Astrocyte (in vitro differentiated cells and primary cell): ENCODE data around the gene SLCO3A1. TPM values are rescaled to one million over a fixed set of nuclear protein-coding genes. Genes with fewer than 3 reads are reported as not detected.

Source experiments
- DNase-seq: peaks from one replicate; pipeline ENCODE4 v3.0.0-alpha.2; 2010; ENCODE audit warnings: low read depth
- FAIRE-seq: peaks from 2 replicates; lab custom pipeline; 2011; peaks lifted over from hg19 to GRCh38; lab: Jason Lieb, UNC
- H2AFZ ChIP-seq: 2 replicates; pipeline ENCODE4 v1.6.0; 2012; ENCODE audit warnings: low read depth, low read length, inconsistent platforms
- H3K27ac ChIP-seq: 2 replicates; pipeline ENCODE4 v1.5.1; 2011; ENCODE audit warnings: low read depth, low read length, inconsistent platforms
- H3K27me3 ChIP-seq: 2 replicates; pipeline ENCODE4 v1.6.0; 2011; ENCODE audit warnings: low read length, inconsistent platforms; ENCODE audit not compliant: insufficient read depth
- H3K36me3 ChIP-seq: 2 replicates; pipeline ENCODE4 v1.5.1; 2011; ENCODE audit warnings: low read length, inconsistent platforms; ENCODE audit not compliant: insufficient read depth
- H3K4me1 ChIP-seq: 2 replicates; pipeline ENCODE4 v1.5.1; 2011; ENCODE audit warnings: low read length, inconsistent platforms; ENCODE audit not compliant: insufficient read depth
- H3K4me2 ChIP-seq: 2 replicates; pipeline ENCODE4 v1.6.0; 2012; ENCODE audit warnings: low read length, inconsistent platforms
- H3K4me3 ChIP-seq: 2 replicates; pipeline ENCODE4 v1.5.1; 2011; ENCODE audit warnings: low read depth, mild to moderate bottlenecking, low read length, inconsistent platforms; ENCODE audit not compliant: insufficient read depth
- H3K79me2 ChIP-seq: 2 replicates; pipeline ENCODE4 v1.6.0; 2012; ENCODE audit warnings: mild to moderate bottlenecking, low read length, inconsistent platforms; ENCODE audit not compliant: insufficient read depth
- H3K9ac ChIP-seq: 2 replicates; pipeline ENCODE4 v1.6.0; 2012; ENCODE audit warnings: mild to moderate bottlenecking, low read length, inconsistent platforms
- H3K9me3 ChIP-seq: 2 replicates; pipeline ENCODE4 v1.5.1; 2012; ENCODE audit warnings: low read depth, mild to moderate bottlenecking, low read length, inconsistent platforms; ENCODE audit not compliant: insufficient read depth
- H4K20me1 ChIP-seq: 2 replicates; pipeline ENCODE4 v1.6.0; 2012; ENCODE audit warnings: low read length, inconsistent platforms; ENCODE audit not compliant: insufficient read depth
- H3K27ac Mint-ChIP-seq: one replicate; pipeline ENCODE4 v1.8.0; 2021; ENCODE audit warnings: mild to moderate bottlenecking, mixed read lengths; ENCODE audit not compliant: unreplicated experiment
- H3K27me3 Mint-ChIP-seq: one replicate; pipeline ENCODE4 v1.8.0; 2021; ENCODE audit warnings: low read depth, mixed read lengths; ENCODE audit not compliant: unreplicated experiment
- H3K36me3 Mint-ChIP-seq: one replicate; pipeline ENCODE4 v1.8.0; 2021; ENCODE audit warnings: low read depth, mixed read lengths; ENCODE audit not compliant: unreplicated experiment
- H3K4me1 Mint-ChIP-seq: one replicate; pipeline ENCODE4 v1.8.0; 2021; ENCODE audit warnings: low read depth, mixed read lengths; ENCODE audit not compliant: unreplicated experiment
- H3K4me3 Mint-ChIP-seq: one replicate; pipeline ENCODE4 v1.8.0; 2021; ENCODE audit warnings: mild to moderate bottlenecking, moderate library complexity, mixed read lengths; ENCODE audit not compliant: unreplicated experiment
- H3K9me3 Mint-ChIP-seq: one replicate; pipeline ENCODE4 v1.8.0; 2021; ENCODE audit warnings: mild to moderate bottlenecking, mixed read lengths; ENCODE audit not compliant: unreplicated experiment
- EZH2 ChIP-seq: IDR thresholded peaks from 2 replicates; pipeline ENCODE4 v1.6.1; 2012; ENCODE audit warnings: mild to moderate bottlenecking, low read length, inconsistent platforms; ENCODE audit not compliant: insufficient read depth
- total RNA-seq: library from RNA; stranded (reverse); gene quantifications from 2 replicates; pipeline ENCODE4 v1.2.1, GENCODE V29; 2021
- TF ChIP-seq, protein P1 (sequence below): IDR thresholded peaks from 2 replicates; pipeline ENCODE4 v1.5.1; 2011; ENCODE audit warnings: low read depth, mild to moderate bottlenecking, inconsistent platforms, low read length, moderate library complexity; ENCODE audit not compliant: insufficient read depth

SLCO3A1 gene
- total RNA-seq, 1 donor from 2014 or later = 9.4 TPM

GRCh38 chr15:92120094-92120795, 266.7 kb downstream of the SLCO3A1 start:
- no peaks in the 10 kb centered on the region for H3K27me3 Mint-ChIP-seq
- Histone ChIP-seq H3K79me2 (no peaks in the 10 kb centered on the region), H3K4me3 (no peak overlapping the region), H3K9ac (no peak overlapping the region), H2AFZ (no peak overlapping the region), H3K27ac (no peak overlapping the region), H3K4me2 (no peak overlapping the region), H3K4me1 (no peaks in the 10 kb centered on the region), H3K36me3 (no peaks in the 10 kb centered on the region), H3K27me3 (no peaks in the 10 kb centered on the region), H4K20me1 (no peaks in the 10 kb centered on the region), H3K9me3 (no peaks in the 10 kb centered on the region)
- no peak for DNase-seq
- no peak overlapping the region for H3K4me3 Mint-ChIP-seq
- H3K9me3 Mint-ChIP-seq = peaks cover 5% of the 10 kb centered on the region
- no peak for TF ChIP-seq EZH2
- TF ChIP-seq, protein P1, sequence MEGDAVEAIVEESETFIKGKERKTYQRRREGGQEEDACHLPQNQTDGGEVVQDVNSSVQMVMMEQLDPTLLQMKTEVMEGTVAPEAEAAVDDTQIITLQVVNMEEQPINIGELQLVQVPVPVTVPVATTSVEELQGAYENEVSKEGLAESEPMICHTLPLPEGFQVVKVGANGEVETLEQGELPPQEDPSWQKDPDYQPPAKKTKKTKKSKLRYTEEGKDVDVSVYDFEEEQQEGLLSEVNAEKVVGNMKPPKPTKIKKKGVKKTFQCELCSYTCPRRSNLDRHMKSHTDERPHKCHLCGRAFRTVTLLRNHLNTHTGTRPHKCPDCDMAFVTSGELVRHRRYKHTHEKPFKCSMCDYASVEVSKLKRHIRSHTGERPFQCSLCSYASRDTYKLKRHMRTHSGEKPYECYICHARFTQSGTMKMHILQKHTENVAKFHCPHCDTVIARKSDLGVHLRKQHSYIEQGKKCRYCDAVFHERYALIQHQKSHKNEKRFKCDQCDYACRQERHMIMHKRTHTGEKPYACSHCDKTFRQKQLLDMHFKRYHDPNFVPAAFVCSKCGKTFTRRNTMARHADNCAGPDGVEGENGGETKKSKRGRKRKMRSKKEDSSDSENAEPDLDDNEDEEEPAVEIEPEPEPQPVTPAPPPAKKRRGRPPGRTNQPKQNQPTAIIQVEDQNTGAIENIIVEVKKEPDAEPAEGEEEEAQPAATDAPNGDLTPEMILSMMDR = no peak
- peaks cover 8% of the 10 kb centered on the region for H3K4me1 Mint-ChIP-seq
- H3K36me3 Mint-ChIP-seq = peaks cover 12% of the 10 kb centered on the region
- no peak for FAIRE-seq
- H3K27ac Mint-ChIP-seq = no peak overlapping the region

DNA sequence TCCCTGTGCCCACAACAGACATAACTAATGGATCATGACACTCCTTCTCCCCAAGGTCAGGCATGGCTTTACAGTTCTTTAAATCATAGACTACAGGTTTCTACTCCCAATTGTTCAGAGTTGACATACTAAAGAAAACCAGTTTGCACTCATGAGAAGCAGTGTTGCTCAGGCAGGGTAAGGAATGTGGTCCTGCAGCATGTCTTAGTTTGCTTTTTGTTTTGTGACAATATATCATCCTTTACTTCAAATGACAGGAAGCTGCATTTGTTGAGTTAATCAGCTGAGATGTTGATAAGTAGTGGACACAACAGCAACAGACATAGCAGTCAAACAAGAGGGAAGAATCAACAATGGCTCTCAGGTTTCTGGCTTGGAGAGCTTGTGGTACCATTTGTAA, 267.5 kb downstream of the SLCO3A1 start:
- Mint-ChIP-seq H3K4me1 (peaks cover 8% of the 10 kb centered on the region), H3K27me3 (no peaks in the 10 kb centered on the region), H3K27ac (no peak overlapping the region), H3K36me3 (peaks cover 12% of the 10 kb centered on the region), H3K9me3 (peaks cover 5% of the 10 kb centered on the region), H3K4me3 (no peak overlapping the region)
- no peaks in the 10 kb centered on the region for H3K27me3 ChIP-seq
- no peaks in the 10 kb centered on the region for H4K20me1 ChIP-seq
- no peaks in the 10 kb centered on the region for H3K9me3 ChIP-seq
- no peaks in the 10 kb centered on the region for H3K79me2 ChIP-seq
- no peak overlapping the region for H3K4me3 ChIP-seq
- no peak overlapping the region for H2AFZ ChIP-seq
- no peak overlapping the region for H3K4me2 ChIP-seq
- H3K9ac ChIP-seq = no peak overlapping the region
- no peak for DNase-seq
- FAIRE-seq = no peak
- no peak for TF ChIP-seq EZH2
- TF ChIP-seq, protein P1 = no peak
- H3K36me3 ChIP-seq = no peaks in the 10 kb centered on the region
- H3K27ac ChIP-seq = no peak overlapping the region
- H3K4me1 ChIP-seq = no peaks in the 10 kb centered on the region

- Histone ChIP-seq H3K27ac (no peak overlapping the region), H3K4me3 (no peak overlapping the region), H3K4me2 (no peak overlapping the region), H2AFZ (no peak overlapping the region), H3K27me3 (no peaks in the 10 kb centered on the region), H3K4me1 (no peaks in the 10 kb centered on the region), H3K79me2 (no peaks in the 10 kb centered on the region), H4K20me1 (no peaks in the 10 kb centered on the region), H3K9ac (no peak overlapping the region), H3K36me3 (no peaks in the 10 kb centered on the region), H3K9me3 (no peaks in the 10 kb centered on the region)
- no peak overlapping the region for H3K4me3 Mint-ChIP-seq
- no peaks in the 10 kb centered on the region for H3K27me3 Mint-ChIP-seq
- peaks cover 15% of the 10 kb centered on the region for H3K36me3 Mint-ChIP-seq
- TF ChIP-seq, protein P1 = no peak
- no peak for TF ChIP-seq EZH2
- H3K4me1 Mint-ChIP-seq = peaks cover 8% of the 10 kb centered on the region
- DNase-seq = no peak
- peaks cover 5% of the 10 kb centered on the region for H3K9me3 Mint-ChIP-seq
- no peak overlapping the region for H3K27ac Mint-ChIP-seq
- FAIRE-seq = no peak
Measured at GRCh38 chr15:92122259-92122658, 268.8 kb downstream of the SLCO3A1 start.
